HEK293 (cell line): ENCODE results near the gene ARHGEF7.

Experiments used
- ZNF175 ChIP-seq: fragments of 450-650 bp; formaldehyde crosslinking; IDR thresholded peaks from 2 replicates; pipeline ENCODE4 v1.5.1; 2016; ENCODE audit warnings: missing biosample characterization, missing genetic modification characterization
- ZNF18 ChIP-seq: fragments of 450-650 bp; formaldehyde crosslinking; IDR thresholded peaks from 2 replicates; pipeline ENCODE4 v1.5.1; 2016; ENCODE audit warnings: missing biosample characterization, missing genetic modification characterization
- ZNF274 ChIP-seq, 2 experiments: fragments of 200-500 bp in 1 of 2; fragments of 450-650 bp in 1 of 2; sonication (Bioruptor generic) in 1 of 2; formaldehyde crosslinking in 1 of 2; IDR thresholded peaks; 2 replicates each; pipeline versions ENCODE4 v1.5.1 to v1.6.1; 2014 to 2016; ENCODE audit warnings: borderline replicate concordance in 1 of 2, inconsistent platforms in 1 of 2, low read length in 1 of 2, missing biosample characterization in 1 of 2, missing genetic modification characterization in 1 of 2
- ZNF391 ChIP-seq: fragments of 450-650 bp; formaldehyde crosslinking; IDR thresholded peaks from 2 replicates; pipeline ENCODE4 v1.5.1; 2016; ENCODE audit warnings: low read depth, missing biosample characterization, missing genetic modification characterization, borderline replicate concordance
- ZNF398 ChIP-seq: fragments of 450-650 bp; formaldehyde crosslinking; IDR thresholded peaks from 2 replicates; pipeline ENCODE4 v1.5.1; 2017; ENCODE audit warnings: missing biosample characterization, missing genetic modification characterization
- ZNF580 ChIP-seq: fragments of 450-650 bp; formaldehyde crosslinking; IDR thresholded peaks from 2 replicates; pipeline ENCODE4 v1.5.1; 2016; ENCODE audit warnings: missing biosample characterization, missing genetic modification characterization
- ZNF610 ChIP-seq: fragments of 450-650 bp; formaldehyde crosslinking; IDR thresholded peaks from 2 replicates; pipeline ENCODE4 v1.5.1; 2016; ENCODE audit warnings: missing biosample characterization, missing genetic modification characterization, borderline replicate concordance
- TF ChIP-seq, protein P1 (sequence below): fragments of 450-650 bp; formaldehyde crosslinking; IDR thresholded peaks from 2 replicates; pipeline ENCODE4 v1.5.1; 2016; ENCODE audit warnings: missing biosample characterization, missing genetic modification characterization
- TF ChIP-seq, protein P2 (sequence below): fragments of 450-650 bp; formaldehyde crosslinking; IDR thresholded peaks from 2 replicates; pipeline ENCODE4 v1.5.1; 2016; ENCODE audit warnings: missing biosample characterization, missing genetic modification characterization

DNA sequence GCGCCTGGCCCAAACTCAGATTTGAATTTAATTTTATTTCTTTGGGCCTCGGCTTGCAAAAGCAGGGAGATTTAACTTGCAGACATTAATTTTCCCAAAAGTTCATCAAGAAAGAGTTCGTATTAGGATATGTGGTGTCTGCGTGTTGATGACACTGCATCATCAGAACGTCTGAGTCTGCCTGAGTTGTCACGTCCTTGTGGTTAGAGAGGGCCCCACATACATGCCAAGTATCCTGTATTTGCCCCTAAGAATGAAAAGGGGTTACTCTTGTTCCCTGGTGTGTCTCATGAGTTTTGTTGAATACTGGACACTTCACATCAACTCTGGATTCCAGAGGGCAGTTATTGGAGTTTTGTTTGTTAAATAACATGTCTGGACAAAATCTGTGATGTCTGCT, 199.7 kb downstream of the ARHGEF7 start:
- TF ChIP-seq ZNF391 (tag by site-specific recombination), result no peak
- no peak for TF ChIP-seq ZNF610 (tag by site-specific recombination)
- TF ChIP-seq ZNF18, result no peak
- TF ChIP-seq, protein P1, sequence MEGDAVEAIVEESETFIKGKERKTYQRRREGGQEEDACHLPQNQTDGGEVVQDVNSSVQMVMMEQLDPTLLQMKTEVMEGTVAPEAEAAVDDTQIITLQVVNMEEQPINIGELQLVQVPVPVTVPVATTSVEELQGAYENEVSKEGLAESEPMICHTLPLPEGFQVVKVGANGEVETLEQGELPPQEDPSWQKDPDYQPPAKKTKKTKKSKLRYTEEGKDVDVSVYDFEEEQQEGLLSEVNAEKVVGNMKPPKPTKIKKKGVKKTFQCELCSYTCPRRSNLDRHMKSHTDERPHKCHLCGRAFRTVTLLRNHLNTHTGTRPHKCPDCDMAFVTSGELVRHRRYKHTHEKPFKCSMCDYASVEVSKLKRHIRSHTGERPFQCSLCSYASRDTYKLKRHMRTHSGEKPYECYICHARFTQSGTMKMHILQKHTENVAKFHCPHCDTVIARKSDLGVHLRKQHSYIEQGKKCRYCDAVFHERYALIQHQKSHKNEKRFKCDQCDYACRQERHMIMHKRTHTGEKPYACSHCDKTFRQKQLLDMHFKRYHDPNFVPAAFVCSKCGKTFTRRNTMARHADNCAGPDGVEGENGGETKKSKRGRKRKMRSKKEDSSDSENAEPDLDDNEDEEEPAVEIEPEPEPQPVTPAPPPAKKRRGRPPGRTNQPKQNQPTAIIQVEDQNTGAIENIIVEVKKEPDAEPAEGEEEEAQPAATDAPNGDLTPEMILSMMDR (tag by site-specific recombination), result no peak
- TF ChIP-seq ZNF580, result no peak
- no peak for TF ChIP-seq ZNF398 (tag by site-specific recombination)
- no peak for TF ChIP-seq ZNF274 (IDR thresholded peaks at IDR 0.05; ENCODE audit: low read length)
- no peak for TF ChIP-seq ZNF274 (tag by site-specific recombination; IDR thresholded peaks at IDR 0.05; ENCODE audit: borderline replicate concordance)
- TF ChIP-seq, protein P2, sequence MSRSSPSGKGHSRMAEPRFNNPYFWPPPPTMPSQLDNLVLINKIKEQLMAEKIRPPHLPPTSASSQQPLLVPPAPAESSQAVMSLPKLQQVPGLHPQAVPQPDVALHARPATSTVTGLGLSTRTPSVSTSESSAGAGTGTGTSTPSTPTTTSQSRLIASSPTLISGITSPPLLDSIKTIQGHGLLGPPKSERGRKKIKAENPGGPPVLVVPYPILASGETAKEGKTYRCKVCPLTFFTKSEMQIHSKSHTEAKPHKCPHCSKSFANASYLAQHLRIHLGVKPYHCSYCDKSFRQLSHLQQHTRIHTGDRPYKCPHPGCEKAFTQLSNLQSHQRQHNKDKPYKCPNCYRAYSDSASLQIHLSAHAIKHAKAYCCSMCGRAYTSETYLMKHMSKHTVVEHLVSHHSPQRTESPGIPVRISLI (tag by site-specific recombination), result no peak
- no peak for TF ChIP-seq ZNF175 (tag by site-specific recombination)
